GM12873 (cell line): ENCODE results near the gene SNORC.

Experiments
- TF ChIP-seq, protein P1 (sequence below): IDR thresholded peaks from 2 replicates; pipeline ENCODE4 v1.5.1; 2012; ENCODE audit warnings: low read depth, mild to moderate bottlenecking, moderate library complexity, low read length, control low read depth; ENCODE audit not compliant: insufficient read depth; ENCODE audit errors: missing control alignments

SNORC gene

DNA sequence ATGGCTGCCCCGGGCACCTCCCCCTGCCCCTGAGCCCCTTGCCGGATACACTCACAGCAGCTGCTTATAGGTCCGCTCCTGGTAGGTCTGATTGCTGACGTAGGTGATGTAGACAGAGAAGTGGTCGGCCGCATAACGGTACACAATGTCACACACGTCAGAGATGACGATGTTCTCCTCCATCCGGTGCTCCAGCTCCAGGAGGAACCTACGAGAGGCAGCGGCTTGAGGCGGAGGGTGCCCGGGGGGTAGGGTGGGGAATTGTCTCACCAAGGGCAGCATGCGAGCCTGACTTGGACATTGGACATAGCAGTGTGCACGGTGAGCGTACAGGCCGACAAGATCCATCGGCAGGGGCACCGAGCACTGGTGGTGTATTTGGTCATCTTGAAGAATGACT, 22.8 kb downstream of the SNORC start:
- TF ChIP-seq, protein P1, sequence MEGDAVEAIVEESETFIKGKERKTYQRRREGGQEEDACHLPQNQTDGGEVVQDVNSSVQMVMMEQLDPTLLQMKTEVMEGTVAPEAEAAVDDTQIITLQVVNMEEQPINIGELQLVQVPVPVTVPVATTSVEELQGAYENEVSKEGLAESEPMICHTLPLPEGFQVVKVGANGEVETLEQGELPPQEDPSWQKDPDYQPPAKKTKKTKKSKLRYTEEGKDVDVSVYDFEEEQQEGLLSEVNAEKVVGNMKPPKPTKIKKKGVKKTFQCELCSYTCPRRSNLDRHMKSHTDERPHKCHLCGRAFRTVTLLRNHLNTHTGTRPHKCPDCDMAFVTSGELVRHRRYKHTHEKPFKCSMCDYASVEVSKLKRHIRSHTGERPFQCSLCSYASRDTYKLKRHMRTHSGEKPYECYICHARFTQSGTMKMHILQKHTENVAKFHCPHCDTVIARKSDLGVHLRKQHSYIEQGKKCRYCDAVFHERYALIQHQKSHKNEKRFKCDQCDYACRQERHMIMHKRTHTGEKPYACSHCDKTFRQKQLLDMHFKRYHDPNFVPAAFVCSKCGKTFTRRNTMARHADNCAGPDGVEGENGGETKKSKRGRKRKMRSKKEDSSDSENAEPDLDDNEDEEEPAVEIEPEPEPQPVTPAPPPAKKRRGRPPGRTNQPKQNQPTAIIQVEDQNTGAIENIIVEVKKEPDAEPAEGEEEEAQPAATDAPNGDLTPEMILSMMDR, result no peak

DNA sequence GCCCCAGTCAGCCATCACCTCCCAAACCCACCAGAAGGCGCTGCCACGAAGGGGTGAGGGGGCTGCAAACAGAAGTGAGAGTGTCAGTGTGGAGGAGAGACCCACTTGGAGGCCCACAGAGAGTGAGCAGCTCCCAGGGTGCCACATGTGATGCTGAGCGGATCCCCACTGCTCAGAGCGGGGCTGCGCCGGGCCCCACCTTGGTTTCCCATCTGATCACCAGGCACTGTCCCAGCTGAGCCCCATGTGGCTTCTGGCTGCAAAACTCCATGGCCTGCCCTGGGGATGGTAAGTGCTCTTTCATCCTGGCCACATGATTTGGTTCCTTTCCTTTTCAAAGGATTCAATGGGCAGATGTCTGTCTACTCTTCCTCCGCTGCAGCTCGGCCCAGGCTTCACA, 23.8 kb downstream of the SNORC start:
- TF ChIP-seq, protein P1, result no peak

DNA sequence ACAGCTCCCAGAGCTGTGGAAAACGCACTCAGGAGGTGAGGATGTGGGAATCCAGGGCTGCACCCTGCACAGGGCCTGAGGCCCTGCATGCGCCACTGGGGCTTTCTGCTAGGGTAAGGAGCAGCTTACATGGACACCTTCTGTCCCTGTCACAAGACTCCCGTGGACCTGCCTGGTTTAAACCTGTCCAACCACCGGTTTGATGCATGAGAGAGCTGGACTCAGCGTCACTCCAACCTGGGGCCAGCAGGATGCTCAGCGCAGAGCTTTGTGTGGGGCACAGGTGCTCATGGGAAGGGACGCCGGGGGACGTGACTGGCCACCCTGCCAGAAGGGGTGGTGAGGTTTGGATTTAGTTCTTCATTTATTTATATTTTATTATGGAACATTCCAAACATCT, 24.2 kb downstream of the SNORC start:
- TF ChIP-seq, protein P1, result no peak

DNA sequence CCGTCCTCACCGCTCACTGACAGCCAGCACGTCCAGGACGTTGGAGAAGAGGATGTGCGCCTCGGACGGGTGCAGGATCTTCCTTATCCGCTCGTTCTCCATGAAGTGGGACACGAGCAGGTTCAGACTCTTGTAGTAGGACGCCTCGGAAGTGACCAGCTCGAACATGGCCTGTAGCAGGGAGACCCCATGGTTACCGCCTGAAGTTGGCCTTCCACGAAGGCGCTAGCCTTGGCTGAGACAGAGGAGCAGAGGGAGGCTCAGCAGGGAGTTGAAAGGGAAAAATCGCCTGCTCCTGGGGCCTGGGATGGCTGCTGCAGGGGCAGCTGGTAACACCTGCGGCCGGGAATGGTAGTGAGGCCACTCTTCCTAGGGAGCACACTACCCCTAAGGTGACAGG, 24.7 kb downstream of the SNORC start:
- TF ChIP-seq, protein P1, result no peak

DNA sequence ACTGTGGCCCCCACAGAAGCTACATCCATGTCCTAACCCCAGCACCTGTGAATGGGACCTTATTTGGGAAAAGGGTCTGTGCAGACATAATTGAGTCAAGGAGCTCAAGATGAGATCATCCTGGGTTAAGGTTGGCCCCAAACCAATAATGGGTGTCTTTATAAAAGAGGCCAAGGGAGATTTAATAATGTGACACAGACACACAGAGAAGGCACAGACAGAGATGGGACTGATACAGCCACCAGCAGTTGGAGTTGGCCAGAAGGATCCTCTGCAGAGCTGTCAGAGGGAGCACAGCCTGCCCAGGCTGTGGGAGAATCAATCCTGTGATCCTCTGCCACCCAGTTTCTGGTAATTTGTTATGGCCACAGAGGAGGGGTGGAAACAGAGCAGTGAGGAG, 26.0 kb downstream of the SNORC start:
- TF ChIP-seq, protein P1, result no peak

DNA sequence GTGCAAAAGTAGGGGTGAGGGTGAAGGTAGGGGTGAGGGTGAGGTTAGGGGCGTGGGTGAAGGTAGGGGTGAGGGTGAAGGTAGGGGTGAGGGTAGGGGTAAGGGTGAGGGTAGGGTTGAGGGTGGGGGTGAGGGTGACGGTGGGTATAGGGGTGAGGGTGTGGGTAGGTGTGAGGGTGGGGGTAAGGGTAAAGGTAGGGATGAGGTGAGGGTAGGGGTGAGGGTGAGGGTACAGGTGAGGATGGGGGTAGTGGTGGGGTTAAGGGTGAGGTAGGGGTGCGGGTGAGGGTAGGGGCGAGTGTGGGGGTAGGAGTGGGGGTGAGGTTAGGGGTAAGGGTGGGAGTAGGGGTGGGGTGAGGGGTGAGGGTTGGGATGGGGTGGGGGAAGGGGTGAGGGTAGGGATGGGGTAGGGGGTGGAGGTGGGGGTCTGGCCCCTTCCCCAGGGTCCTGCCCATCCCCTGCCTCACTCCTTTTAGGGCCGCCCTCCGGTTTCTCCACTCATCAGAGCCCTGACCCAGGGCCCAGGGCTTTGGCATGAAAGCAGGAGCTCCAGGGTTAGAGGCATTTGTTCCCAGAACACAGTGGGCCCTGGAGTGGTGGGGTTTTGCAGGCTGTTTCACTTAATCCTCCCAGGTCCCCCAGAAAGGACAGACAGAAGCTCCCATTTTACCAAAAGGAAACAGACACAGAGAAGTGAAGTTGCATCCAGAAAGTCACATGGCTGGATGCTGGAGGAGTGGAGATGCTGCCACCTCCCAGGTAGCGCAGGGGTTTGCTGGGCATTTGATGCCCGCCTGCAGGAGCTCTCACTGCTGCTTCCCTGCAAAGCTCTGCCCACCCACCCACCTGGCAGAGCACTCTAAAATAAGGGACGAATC, 26.9 kb downstream of the SNORC start:
- TF ChIP-seq, protein P1, result no peak

DNA sequence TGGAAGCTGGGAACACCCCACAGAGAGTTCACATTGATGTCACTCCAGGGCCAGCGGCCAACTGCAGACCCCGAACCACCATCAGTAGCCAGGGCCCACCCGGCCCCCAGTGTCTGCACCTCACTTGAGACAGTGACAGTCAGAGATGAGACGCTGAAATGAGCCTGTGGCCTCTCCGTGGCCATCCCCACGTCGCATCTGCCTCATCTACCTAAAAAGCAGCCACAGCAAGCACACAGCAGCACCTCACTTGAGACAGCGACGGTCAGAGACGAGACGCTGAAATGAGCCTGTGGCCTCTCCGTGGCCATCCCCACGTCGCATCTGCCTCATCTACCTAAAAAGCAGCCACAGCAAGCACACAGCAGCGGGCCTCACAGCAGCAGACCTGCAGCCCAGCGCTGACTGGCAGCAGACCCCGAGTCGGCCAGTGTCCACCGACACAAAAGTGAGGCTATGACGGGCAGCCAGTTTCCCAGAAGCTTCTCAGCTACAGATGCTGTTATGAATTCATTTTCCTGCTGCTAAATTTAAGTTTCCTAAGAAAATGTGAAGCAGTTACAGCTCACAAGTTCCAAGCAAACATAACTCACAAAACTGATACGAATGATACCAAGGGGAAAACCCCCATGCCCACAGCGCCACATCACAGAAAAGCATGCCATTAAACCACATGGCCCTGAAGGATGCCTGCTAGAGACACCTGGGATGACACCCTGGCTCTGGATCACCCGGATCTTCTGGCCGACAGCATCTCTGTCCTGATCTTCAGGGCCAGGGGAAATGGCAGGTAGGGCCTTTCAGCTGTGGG, 27.7 kb downstream of the SNORC start:
- TF ChIP-seq, protein P1, result no peak
